Measurements from ENCODE around the gene MBD3L2B. TPM values are rescaled to one million over a fixed set of nuclear protein-coding genes. Genes with fewer than 3 reads are reported as not detected.
"Not testable (repeated sequence)": the region's sequence is repeated elsewhere in the genome, so short reads cannot be mapped to it uniquely, and the experiment has no call there.

Gene MBD3L2B
- polyA plus RNA-seq (2013, experiment 1 of 2): not detected
- not detected for polyA plus RNA-seq (2013, experiment 2 of 2)

GRCh38 chr19:7021331-7021730 is at the start of gene MBD3L2B:
Gene MBD3L2B (minus strand): TSS chr19:7021431. CDS start chr19:7021397, 34 bp downstream.
- H3K9me3 ChIP-seq (replicated peaks in 1 of 2; ENCODE audit: control insufficient read depth in 2 of 2, insufficient read depth in 1 of 2, low read depth in 1 of 2, low read length in 2 of 2); H2BK5ac ChIP-seq (ENCODE audit: low read length); DNase-seq (ENCODE audit: low spot score); H2BK12ac ChIP-seq (ENCODE audit: low read length); H3K23ac ChIP-seq (ENCODE audit: low read depth, low read length, poor library complexity); H3K36me3 ChIP-seq (replicated peaks in 1 of 2; ENCODE audit: control insufficient read depth in 2 of 2, insufficient read depth in 2 of 2, low read length in 2 of 2); H2AFZ ChIP-seq (ENCODE audit: low read length); H3K18ac ChIP-seq (ENCODE audit: low read length); H2BK15ac ChIP-seq (ENCODE audit: low read length); H2AK5ac ChIP-seq (ENCODE audit: low read depth, low read length); H3K4me1 ChIP-seq (ENCODE audit: control insufficient read depth in 2 of 2, insufficient read depth in 1 of 2, low read depth in 1 of 2, low read length in 2 of 2); H3K4ac ChIP-seq (ENCODE audit: low read length); H3K9ac ChIP-seq (ENCODE audit: low read depth, low read length, poor library complexity); H4K8ac ChIP-seq (ENCODE audit: low read depth, low read length); H2BK120ac ChIP-seq (ENCODE audit: low read depth, low read length); H3K4me3 ChIP-seq (ENCODE audit: low read length in 2 of 2); H3K4me2 ChIP-seq (ENCODE audit: insufficient read depth, low read length, poor library complexity, severe bottlenecking); H3K27me3 ChIP-seq (ENCODE audit: control insufficient read depth in 3 of 3, insufficient read depth in 3 of 3, low read depth in 1 of 3, low read length in 3 of 3); H4K91ac ChIP-seq (ENCODE audit: low read depth, low read length, poor library complexity); H3K79me1 ChIP-seq (ENCODE audit: low read depth, low read length); H3K14ac ChIP-seq (ENCODE audit: low read length); H3K27ac ChIP-seq (replicated peaks; ENCODE audit: low read length): not testable (repeated sequence)
- no CpG with 5 or more reads among the region's 6 CpGs for WGBS, 2 donors (ENCODE audit: extremely low coverage in 2 of 2, insufficient read length in 2 of 2, insufficient replicate concordance in 1 of 2)

GRCh38 chr19:7069904-7070226 is 48.6 kb upstream of the MBD3L2B start:
- H4K91ac ChIP-seq (ENCODE audit: low read depth, low read length, poor library complexity): no peak overlapping the region
- H3K4me2 ChIP-seq (ENCODE audit: insufficient read depth, low read length, poor library complexity, severe bottlenecking): peak overlapping the region; percentile 74
- no peak overlapping the region for H3K27ac ChIP-seq (replicated peaks; ENCODE audit: low read length)
- H3K14ac ChIP-seq (ENCODE audit: low read length): no peak overlapping the region
- WGBS, 2 donors (ENCODE audit: extremely low coverage in 2 of 2, insufficient read length in 2 of 2, insufficient replicate concordance in 1 of 2): no CpG with 5 or more reads among the region's 12 CpGs
- H3K23ac ChIP-seq (ENCODE audit: low read depth, low read length, poor library complexity): peak overlapping the region; percentile 46
- H2BK120ac ChIP-seq (ENCODE audit: low read depth, low read length): no peak overlapping the region
- peak; percentile 17 for DNase-seq (ENCODE audit: low spot score)
- peak overlapping the region; percentile 54 for H2BK5ac ChIP-seq (ENCODE audit: low read length)
- no peak overlapping the region for H2AK5ac ChIP-seq (ENCODE audit: low read depth, low read length)
- H3K4ac ChIP-seq (ENCODE audit: low read length): no peak overlapping the region
- H3K9ac ChIP-seq (ENCODE audit: low read depth, low read length, poor library complexity): peak overlapping the region; percentile 89
- no peak overlapping the region for H2BK12ac ChIP-seq (ENCODE audit: low read length)
- H2BK15ac ChIP-seq (ENCODE audit: low read length): no peak overlapping the region
- H3K4me3 ChIP-seq (ENCODE audit: low read length in 2 of 2): peak overlapping the region; percentile 86 to 96
- no peaks in the 10 kb centered on the region for H3K27me3 ChIP-seq (ENCODE audit: control insufficient read depth in 3 of 3, insufficient read depth in 3 of 3, low read depth in 1 of 3, low read length in 3 of 3)
- H3K36me3 ChIP-seq (replicated peaks in 1 of 2; ENCODE audit: control insufficient read depth in 2 of 2, insufficient read depth in 2 of 2, low read length in 2 of 2): peaks cover 15 to 42% of the 10 kb centered on the region in 2 donors
- peak overlapping the region; percentile 99 for H2AFZ ChIP-seq (ENCODE audit: low read length)
- peaks cover 0 to 14% of the 10 kb centered on the region in 2 donors for H3K9me3 ChIP-seq (replicated peaks in 1 of 2; ENCODE audit: control insufficient read depth in 2 of 2, insufficient read depth in 1 of 2, low read depth in 1 of 2, low read length in 2 of 2)
- peaks cover 0 to 6% of the 10 kb centered on the region in 2 donors for H3K4me1 ChIP-seq (ENCODE audit: control insufficient read depth in 2 of 2, insufficient read depth in 1 of 2, low read depth in 1 of 2, low read length in 2 of 2)
- peak overlapping the region; percentile 88 for H3K18ac ChIP-seq (ENCODE audit: low read length)
- H4K8ac ChIP-seq (ENCODE audit: low read depth, low read length): no peak overlapping the region
- H3K79me1 ChIP-seq (ENCODE audit: low read depth, low read length): peaks cover 3% of the 10 kb centered on the region

- Histone ChIP-seq H3K4me3 (ENCODE audit: low read length in 2 of 2) (peak within 1 kb of the TSS; percentile 86 to 96), H2BK5ac (ENCODE audit: low read length) (peak within 1 kb of the TSS; percentile 54), H2AK5ac (ENCODE audit: low read depth, low read length) (no peak within 1 kb of the TSS), H2BK120ac (ENCODE audit: low read depth, low read length) (no peak within 1 kb of the TSS), H3K27me3 (ENCODE audit: control insufficient read depth in 3 of 3, insufficient read depth in 3 of 3, low read depth in 1 of 3, low read length in 3 of 3) (no peaks in the 10 kb centered on the region), H3K4ac (ENCODE audit: low read length) (no peak within 1 kb of the TSS), H3K9me3 (replicated peaks in 1 of 2; ENCODE audit: control insufficient read depth in 2 of 2, insufficient read depth in 1 of 2, low read depth in 1 of 2, low read length in 2 of 2) (peaks cover 0 to 14% of the 10 kb centered on the region in 2 donors), H3K36me3 (replicated peaks in 1 of 2; ENCODE audit: control insufficient read depth in 2 of 2, insufficient read depth in 2 of 2, low read length in 2 of 2) (peaks cover 12 to 36% of the 10 kb centered on the region in 2 donors), H3K23ac (ENCODE audit: low read depth, low read length, poor library complexity) (peak within 1 kb of the TSS; percentile 46), H3K9ac (ENCODE audit: low read depth, low read length, poor library complexity) (peak within 1 kb of the TSS; percentile 89), H3K27ac (replicated peaks; ENCODE audit: low read length) (no peak within 1 kb of the TSS), H2BK12ac (ENCODE audit: low read length) (no peak within 1 kb of the TSS), H2AFZ (ENCODE audit: low read length) (peak within 1 kb of the TSS; percentile 99), H4K91ac (ENCODE audit: low read depth, low read length, poor library complexity) (no peak within 1 kb of the TSS), H3K4me1 (ENCODE audit: control insufficient read depth in 2 of 2, insufficient read depth in 1 of 2, low read depth in 1 of 2, low read length in 2 of 2) (peaks cover 0 to 6% of the 10 kb centered on the region in 2 donors), H3K18ac (ENCODE audit: low read length) (peak within 1 kb of the TSS; percentile 88), H3K4me2 (ENCODE audit: insufficient read depth, low read length, poor library complexity, severe bottlenecking) (peak within 1 kb of the TSS; percentile 74), H2BK15ac (ENCODE audit: low read length) (no peak within 1 kb of the TSS), H3K14ac (ENCODE audit: low read length) (no peak within 1 kb of the TSS), H3K79me1 (ENCODE audit: low read depth, low read length) (peaks cover 2% of the 10 kb centered on the region), H4K8ac (ENCODE audit: low read depth, low read length) (no peak within 1 kb of the TSS)
- WGBS, 2 donors (ENCODE audit: extremely low coverage in 2 of 2, insufficient read length in 2 of 2, insufficient replicate concordance in 1 of 2): no CpG with 5 or more reads among the region's 56 CpGs
- DNase-seq (ENCODE audit: low spot score): peak; percentile 94
These were observed 48.0 kb upstream of the MBD3L2B start, which contains the start of gene ZNF557 for GRCh38 chr19:7069042-7069903. Gene ZNF557 (plus strand): TSS chr19:7069703. CDS start chr19:7075075, 5,372 bp downstream.

GRCh38 chr19:7068599-7068998 is 47.4 kb upstream of the MBD3L2B start:
- Histone ChIP-seq H2BK120ac (ENCODE audit: low read depth, low read length) (no peak overlapping the region), H3K27ac (replicated peaks; ENCODE audit: low read length) (no peak overlapping the region), H4K91ac (ENCODE audit: low read depth, low read length, poor library complexity) (no peak overlapping the region), H3K9me3 (replicated peaks in 1 of 2; ENCODE audit: control insufficient read depth in 2 of 2, insufficient read depth in 1 of 2, low read depth in 1 of 2, low read length in 2 of 2) (peaks cover 4 to 14% of the 10 kb centered on the region in 2 donors), H3K9ac (ENCODE audit: low read depth, low read length, poor library complexity) (no peak overlapping the region), H3K4me3 (ENCODE audit: low read length in 2 of 2) (peak overlapping the region; percentile 29 to 71), H2BK12ac (ENCODE audit: low read length) (no peak overlapping the region), H2BK5ac (ENCODE audit: low read length) (no peak overlapping the region), H3K79me1 (ENCODE audit: low read depth, low read length) (peaks cover 2% of the 10 kb centered on the region), H3K4me1 (ENCODE audit: control insufficient read depth in 2 of 2, insufficient read depth in 1 of 2, low read depth in 1 of 2, low read length in 2 of 2) (peaks cover 0 to 6% of the 10 kb centered on the region in 2 donors), H3K27me3 (ENCODE audit: control insufficient read depth in 3 of 3, insufficient read depth in 3 of 3, low read depth in 1 of 3, low read length in 3 of 3) (no peaks in the 10 kb centered on the region), H3K4ac (ENCODE audit: low read length) (no peak overlapping the region), H3K4me2 (ENCODE audit: insufficient read depth, low read length, poor library complexity, severe bottlenecking) (no peak overlapping the region), H3K14ac (ENCODE audit: low read length) (no peak overlapping the region), H2AFZ (ENCODE audit: low read length) (peak overlapping the region; percentile 99), H3K18ac (ENCODE audit: low read length) (no peak overlapping the region), H2AK5ac (ENCODE audit: low read depth, low read length) (no peak overlapping the region), H2BK15ac (ENCODE audit: low read length) (no peak overlapping the region), H4K8ac (ENCODE audit: low read depth, low read length) (no peak overlapping the region), H3K36me3 (replicated peaks in 1 of 2; ENCODE audit: control insufficient read depth in 2 of 2, insufficient read depth in 2 of 2, low read length in 2 of 2) (peaks cover 11 to 29% of the 10 kb centered on the region in 2 donors), H3K23ac (ENCODE audit: low read depth, low read length, poor library complexity) (no peak overlapping the region)
- DNase-seq (ENCODE audit: low spot score): no peak
- no CpG with 5 or more reads among the region's 6 CpGs for WGBS, 2 donors (ENCODE audit: extremely low coverage in 2 of 2, insufficient read length in 2 of 2, insufficient replicate concordance in 1 of 2)

Measured in neuronal stem cell (in vitro differentiated cells).